Activated CD8-positive, alpha-beta memory T cell treated with anti-CD3 and anti-CD28 coated beads for 24 hours (primary cell): ENCODE measurements around the gene MTFMT.
A peak's percentile ranks its signal among the peaks of the same experiment; 100 is the strongest.

Source experiments
- DNase-seq: peaks from one replicate; pipeline ENCODE4 v3.0.0-alpha.2; 2020

MTFMT gene

GRCh38 chr15:64981812-64982431 lies 47.5 kb downstream of the MTFMT start:
- peak; percentile 17 for DNase-seq

- peak; percentile 21 for DNase-seq
Observed at GRCh38 chr15:64979252-64979710, 50.2 kb downstream of the MTFMT start.

- peak; percentile 32 for DNase-seq
Observed at GRCh38 chr15:64975390-64975789, 54.0 kb downstream of the MTFMT start.

GRCh38 chr15:64970698-64971097 lies 58.7 kb downstream of the MTFMT start:
- DNase-seq = peak; percentile 41

- DNase-seq = peak; percentile 13
Observed at GRCh38 chr15:64969401-64969800, 60.0 kb downstream of the MTFMT start.

- DNase-seq = no peak
Observed at GRCh38 chr15:64961013-64961412, 68.4 kb downstream of the MTFMT start.

- DNase-seq = no peak
Observed at GRCh38 chr15:64960153-64960552, 69.3 kb downstream of the MTFMT start.

- peak; percentile 32 for DNase-seq
Observed at GRCh38 chr15:64959128-64959527, 70.3 kb downstream of the MTFMT start.

- no peak for DNase-seq
Observed at GRCh38 chr15:64954395-64954794, 75.0 kb downstream of the MTFMT start.

GRCh38 chr15:64951777-64952418 lies 77.5 kb downstream of the MTFMT start:
- no peak for DNase-seq
